GM21528 (cell line): ENCODE data around the gene PRR15L.
"Not testable (repeated sequence)": the region's sequence is repeated elsewhere in the genome, so short reads cannot be mapped to it uniquely, and the experiment has no call there.

Experiments
- ATAC-seq: cut with Tn5 transposase; IDR thresholded peaks from one replicate; pipeline ENCODE4 v1.9.1; 2021; ENCODE audit warnings: mild to moderate bottlenecking, moderate library complexity; ENCODE audit not compliant: unreplicated experiment, low FRiP score

PRR15L gene

GRCh38 chr17:47957591-47958490 is at the start of gene PRR15L:
Gene PRR15L (minus strand): TSS chr17:47957883. CDS start chr17:47953234, 4,649 bp downstream.
- ATAC-seq, result no peak

- no peak for ATAC-seq
These were observed 49.4 kb upstream of the PRR15L start for GRCh38 chr17:48006936-48007709.

GRCh38 chr17:48004983-48005382 is 47.3 kb upstream of the PRR15L start:
- no peak for ATAC-seq

GRCh38 chr17:48003417-48004151 is 45.9 kb upstream of the PRR15L start:
- ATAC-seq, result no peak

- ATAC-seq, result no peak
These were observed 45.3 kb upstream of the PRR15L start for GRCh38 chr17:48002916-48003416.

- no peak for ATAC-seq
These were observed 44.7 kb upstream of the PRR15L start for GRCh38 chr17:48002266-48002915.

- ATAC-seq, result not testable (repeated sequence)
These were observed 44.0 kb upstream of the PRR15L start for GRCh38 chr17:48001657-48002056.

GRCh38 chr17:48001197-48001596 is 43.5 kb upstream of the PRR15L start:
- no peak for ATAC-seq

GRCh38 chr17:47999582-47999981 is 41.9 kb upstream of the PRR15L start:
- ATAC-seq, result no peak

GRCh38 chr17:47998044-47998443 is 40.4 kb upstream of the PRR15L start:
- ATAC-seq, result no peak

GRCh38 chr17:47997586-47997985 is 39.9 kb upstream of the PRR15L start:
- no peak for ATAC-seq

- ATAC-seq, result no peak
These were observed 38.5 kb upstream of the PRR15L start for GRCh38 chr17:47996201-47996600.

GRCh38 chr17:47995241-47995935 is 37.7 kb upstream of the PRR15L start:
- ATAC-seq, result no peak

- no peak for ATAC-seq
These were observed 37.0 kb upstream of the PRR15L start for GRCh38 chr17:47994724-47995123.

GRCh38 chr17:47993964-47994363 is 36.3 kb upstream of the PRR15L start:
- no peak for ATAC-seq

- no peak for ATAC-seq
These were observed 35.4 kb upstream of the PRR15L start for GRCh38 chr17:47993031-47993564.

- no peak for ATAC-seq
These were observed 34.5 kb upstream of the PRR15L start for GRCh38 chr17:47992216-47992615.

GRCh38 chr17:47990962-47991731 is 33.5 kb upstream of the PRR15L start:
- ATAC-seq, result no peak

- no peak for ATAC-seq
These were observed 32.0 kb upstream of the PRR15L start for GRCh38 chr17:47989700-47990099.
